T-helper 17 cell (primary cell): ENCODE data around the gene VAC14. TPM values are rescaled to one million over a fixed set of nuclear protein-coding genes. Genes with fewer than 3 reads are reported as not detected.

ENCODE experiments used
- ATAC-seq: fragments of 150-1000 bp; cut with Tn5 transposase; 2 replicates; pipeline ENCODE4 v1.10.0; 2021; ENCODE audit warnings: mild to moderate bottlenecking, moderate library complexity
- DNase-seq, 3 donors: peaks; one replicate each; pipeline versions ENCODE4 v3.0.0 to v3.0.0-alpha.2; 2020 to 2021
- H3K9me3 ChIP-seq: one replicate; pipeline ENCODE4 v1.7.0; 2013; ENCODE audit warnings: low read length, mild to moderate bottlenecking; ENCODE audit not compliant: control insufficient read depth, poor library complexity, severe bottlenecking
- H3K27ac Mint-ChIP-seq: one replicate; pipeline ENCODE4 v1.8.0; 2022; ENCODE audit warnings: mild to moderate bottlenecking, moderate library complexity, mixed read lengths
- H3K27me3 Mint-ChIP-seq: one replicate; pipeline ENCODE4 v1.8.0; 2022; ENCODE audit warnings: mixed read lengths
- H3K36me3 Mint-ChIP-seq: one replicate; pipeline ENCODE4 v1.8.0; 2022; ENCODE audit warnings: low read depth, mixed read lengths
- H3K4me1 Mint-ChIP-seq: one replicate; pipeline ENCODE4 v1.8.0; 2022; ENCODE audit warnings: mild to moderate bottlenecking, mixed read lengths
- H3K4me3 Mint-ChIP-seq: one replicate; pipeline ENCODE4 v1.8.0; 2022; ENCODE audit warnings: mild to moderate bottlenecking, moderate library complexity, mixed read lengths
- total RNA-seq, 4 donors: library from RNA in 2 of 4; stranded (reverse) in 2 of 4; gene quantifications; one replicate each; pipeline ENCODE4 v1.2.3 and lab custom pipeline; 2022 to 2026

Gene VAC14
- total RNA-seq, 2 donors from 2014 or later: 36.7 to 38.4 TPM

DNA sequence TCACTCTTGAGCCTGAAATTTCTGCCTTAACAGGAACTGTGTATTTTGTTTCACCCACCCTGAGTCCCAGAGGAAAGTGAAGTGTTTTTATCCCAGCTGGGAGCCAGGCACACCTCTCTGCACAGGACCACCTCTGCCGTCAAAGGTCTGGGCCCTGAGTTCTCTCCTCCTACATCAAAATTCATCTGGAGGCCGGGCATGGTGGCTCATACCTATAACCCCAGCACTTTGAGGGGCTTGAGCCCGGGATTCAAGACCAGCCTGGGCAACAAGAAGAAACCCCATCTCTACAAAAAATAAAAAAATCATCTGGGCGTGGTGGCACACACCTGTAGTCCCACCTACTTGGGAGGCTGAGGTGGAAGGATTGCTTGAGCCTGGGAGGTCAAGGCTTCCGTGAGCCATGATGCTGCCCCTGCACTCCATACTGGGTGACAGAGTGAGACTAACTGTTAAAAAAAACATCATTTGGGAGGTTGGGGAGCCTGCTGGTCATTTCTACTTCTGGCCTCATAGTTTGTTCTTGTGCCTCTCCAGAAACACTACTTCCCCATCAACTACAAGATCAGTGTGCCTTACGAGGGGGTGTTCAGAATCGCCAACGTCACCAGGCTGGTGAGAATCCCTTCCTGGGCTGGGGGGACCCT is 144.8 kb downstream of the VAC14 start:
- H3K27ac Mint-ChIP-seq: no peak overlapping the region
- ATAC-seq: no peak

DNA sequence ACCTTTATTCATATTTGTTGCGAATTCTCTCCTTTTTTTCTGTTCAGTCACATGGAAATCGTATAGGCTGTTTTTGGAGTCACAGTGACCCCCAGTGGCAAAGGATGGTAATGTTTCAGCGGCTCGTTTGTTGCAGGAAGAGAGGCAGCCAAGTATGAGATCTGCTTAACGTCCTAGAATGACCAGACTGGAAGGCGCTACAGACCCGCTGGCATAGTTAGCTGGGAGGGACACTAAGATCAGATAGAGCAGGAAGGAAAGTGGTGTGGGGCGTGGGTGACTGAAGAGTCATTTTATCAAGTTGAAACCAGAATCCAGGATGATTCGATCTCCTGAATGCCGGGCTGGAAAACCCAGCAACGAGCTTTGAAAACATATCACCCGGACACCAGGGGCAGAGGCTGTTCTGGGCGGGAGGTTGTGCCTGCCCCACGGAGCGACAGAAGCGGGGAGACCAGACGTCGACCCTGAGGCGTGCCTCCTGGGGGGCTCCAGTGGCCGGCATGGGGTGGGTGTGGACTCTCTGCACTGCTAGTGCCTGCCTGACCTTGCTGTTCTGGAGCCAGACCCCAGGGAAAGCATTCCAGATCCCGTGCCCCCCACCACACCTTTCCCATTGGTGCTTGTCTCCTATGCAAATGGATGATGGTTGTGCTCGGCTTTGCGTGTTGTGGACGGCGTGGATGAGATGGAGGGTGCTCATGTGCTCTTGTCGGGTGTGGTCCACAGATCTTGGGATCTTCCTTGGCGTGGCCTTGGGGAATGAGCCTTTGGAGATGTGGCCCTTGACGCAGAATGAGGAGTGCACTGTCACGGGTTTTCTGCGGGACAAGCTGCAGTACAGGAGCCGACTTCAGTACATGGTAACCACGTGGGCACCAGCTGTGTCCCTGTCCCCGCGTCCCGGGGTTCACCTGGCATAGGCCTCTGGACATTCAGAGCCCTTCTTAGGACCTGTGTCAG is 146.9 kb downstream of the VAC14 start:
- peak overlapping the region; percentile 84 for H3K27ac Mint-ChIP-seq
- H3K4me3 Mint-ChIP-seq: peak overlapping the region; percentile 86
- ATAC-seq (peak; percentile 75), DNase-seq (peak; percentile 41 to 79 (median 55))
- H3K27me3 Mint-ChIP-seq: peaks cover 11% of the 10 kb centered on the region
- H3K4me1 Mint-ChIP-seq: peaks cover 6% of the 10 kb centered on the region
- no peaks in the 10 kb centered on the region for H3K36me3 Mint-ChIP-seq
- no peaks in the 10 kb centered on the region for H3K9me3 ChIP-seq

More for the DNA sequence above, 144.8 kb downstream of the VAC14 start:
- H3K27me3 Mint-ChIP-seq: peaks cover 8% of the 10 kb centered on the region
- H3K36me3 Mint-ChIP-seq: no peaks in the 10 kb centered on the region
- peaks cover 6% of the 10 kb centered on the region for H3K4me1 Mint-ChIP-seq
- no peak overlapping the region for H3K4me3 Mint-ChIP-seq
- H3K9me3 ChIP-seq: no peaks in the 10 kb centered on the region
- no peak for DNase-seq

DNA sequence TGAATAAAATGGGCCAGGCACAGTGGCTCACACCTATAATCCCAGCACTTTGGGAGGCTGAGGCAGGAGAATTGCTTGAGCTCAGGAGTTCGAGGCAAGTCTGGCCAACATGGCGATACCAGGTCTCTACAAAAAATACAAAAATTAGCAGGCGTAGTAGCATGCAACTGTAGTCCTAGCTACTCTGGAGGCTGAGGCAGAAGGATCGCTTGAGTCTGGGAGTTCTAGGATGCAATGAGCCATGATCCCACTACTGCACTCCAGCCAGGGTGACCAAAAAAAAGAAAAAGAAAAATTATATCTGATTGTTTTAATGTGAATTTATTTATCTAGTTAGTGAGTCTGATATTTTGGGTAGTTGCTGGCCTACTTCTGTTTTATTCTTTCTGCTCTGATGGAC is 147.6 kb downstream of the VAC14 start:
- H3K9me3 ChIP-seq: no peaks in the 10 kb centered on the region
- Mint-ChIP-seq H3K27ac (peak overlapping the region; percentile 84), H3K36me3 (no peaks in the 10 kb centered on the region), H3K4me1 (peaks cover 6% of the 10 kb centered on the region), H3K4me3 (no peak overlapping the region), H3K27me3 (peaks cover 11% of the 10 kb centered on the region)
- DNase-seq: no peak
- ATAC-seq: no peak

DNA sequence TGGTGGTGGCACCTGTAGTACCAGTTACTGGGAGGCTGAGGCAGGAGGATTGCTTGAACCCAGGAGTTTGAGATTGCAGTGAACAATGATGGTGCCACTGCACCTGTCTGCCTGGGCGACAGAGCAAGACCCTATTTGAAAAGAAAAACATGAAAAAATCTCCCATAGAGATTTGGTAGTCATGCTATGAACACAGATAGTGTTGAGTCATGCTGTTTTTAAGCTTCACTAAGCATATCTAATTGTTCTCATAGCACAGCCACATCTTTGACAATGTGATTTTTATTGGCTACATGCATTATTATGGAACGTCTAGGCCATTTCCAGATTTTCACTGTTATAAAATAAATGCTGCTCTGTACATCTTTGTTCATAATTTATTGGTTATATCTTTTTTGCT is 148.6 kb downstream of the VAC14 start:
- ATAC-seq (no peak), DNase-seq (no peak)
- H3K36me3 Mint-ChIP-seq: no peaks in the 10 kb centered on the region
- no peak overlapping the region for H3K27ac Mint-ChIP-seq
- peaks cover 6% of the 10 kb centered on the region for H3K4me1 Mint-ChIP-seq
- peaks cover 11% of the 10 kb centered on the region for H3K27me3 Mint-ChIP-seq
- no peaks in the 10 kb centered on the region for H3K9me3 ChIP-seq
- no peak overlapping the region for H3K4me3 Mint-ChIP-seq

DNA sequence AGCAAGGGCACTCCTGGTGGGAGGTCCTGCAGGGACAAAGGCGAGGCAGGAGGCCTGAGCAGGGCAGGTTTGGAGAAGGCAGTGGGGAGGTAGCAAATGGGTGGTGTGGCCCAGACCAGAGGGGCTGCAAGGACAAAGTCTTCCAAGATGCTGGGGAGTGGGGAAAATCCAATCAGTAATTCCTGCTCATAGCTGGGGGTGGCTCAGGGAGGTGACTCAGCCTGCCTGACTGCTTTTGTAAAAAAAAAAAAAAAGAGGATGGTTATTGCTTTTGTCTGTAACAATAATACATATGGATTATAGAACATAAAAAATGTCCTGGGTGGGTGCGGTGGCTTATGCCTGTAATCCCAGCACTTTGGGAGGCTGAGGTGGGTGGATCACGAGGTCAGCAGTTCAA is 149.4 kb downstream of the VAC14 start:
- Mint-ChIP-seq H3K36me3 (no peaks in the 10 kb centered on the region), H3K27me3 (peaks cover 11% of the 10 kb centered on the region), H3K4me1 (peaks cover 6% of the 10 kb centered on the region), H3K27ac (no peak overlapping the region), H3K4me3 (no peak overlapping the region)
- DNase-seq (no peak), ATAC-seq (no peak)
- H3K9me3 ChIP-seq: no peaks in the 10 kb centered on the region

DNA sequence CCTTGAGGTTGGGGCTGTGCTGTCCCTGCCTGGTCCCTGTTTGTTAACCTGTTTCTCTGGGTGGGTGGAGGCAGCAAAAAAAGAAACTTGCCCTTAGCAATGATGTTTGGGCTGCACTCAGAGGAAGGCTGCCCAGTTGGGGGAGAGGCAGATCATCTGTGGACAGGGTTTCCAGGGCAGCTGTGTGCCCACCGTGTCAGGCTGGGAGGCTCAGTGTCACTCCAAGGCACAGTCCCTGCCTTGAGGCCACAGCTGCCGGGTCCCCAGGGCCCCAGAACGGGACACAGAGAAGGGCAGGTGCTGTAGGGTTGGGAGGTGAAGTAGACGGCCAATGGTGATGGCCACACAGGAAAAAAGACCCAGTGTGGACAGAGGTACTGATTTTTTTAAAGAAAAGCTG is 150.7 kb downstream of the VAC14 start:
- no peaks in the 10 kb centered on the region for H3K36me3 Mint-ChIP-seq

DNA sequence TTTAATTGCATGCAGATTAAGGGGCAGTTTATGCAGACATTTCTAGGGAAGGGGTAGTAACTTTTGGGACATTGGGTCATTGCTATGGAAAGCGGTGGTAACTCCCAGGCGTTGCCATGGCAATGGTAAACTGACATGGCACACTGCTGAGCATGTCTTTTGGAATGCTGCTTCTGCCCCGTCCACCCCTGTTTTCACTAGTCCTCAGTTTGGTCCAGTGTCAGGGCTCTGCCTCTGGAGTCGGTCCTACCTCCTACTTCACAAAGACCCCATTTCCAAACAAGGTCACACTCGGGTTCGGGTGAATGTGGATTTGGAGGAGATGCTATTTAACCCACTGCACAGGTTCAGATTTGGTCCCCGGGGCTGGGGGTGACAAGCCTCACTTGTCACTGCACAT is 151.7 kb downstream of the VAC14 start:
- Mint-ChIP-seq H3K27me3 (peaks cover 11% of the 10 kb centered on the region), H3K4me3 (no peak overlapping the region), H3K27ac (no peak overlapping the region), H3K4me1 (peaks cover 6% of the 10 kb centered on the region), H3K36me3 (no peaks in the 10 kb centered on the region)
- DNase-seq: no peak
- no peaks in the 10 kb centered on the region for H3K9me3 ChIP-seq
- no peak for ATAC-seq

More for the DNA sequence above, 150.7 kb downstream of the VAC14 start:
- H3K4me3 Mint-ChIP-seq: no peak overlapping the region
- no peaks in the 10 kb centered on the region for H3K9me3 ChIP-seq
- H3K4me1 Mint-ChIP-seq: peaks cover 6% of the 10 kb centered on the region
- no peak overlapping the region for H3K27ac Mint-ChIP-seq
- DNase-seq (no peak), ATAC-seq (no peak)
- peaks cover 11% of the 10 kb centered on the region for H3K27me3 Mint-ChIP-seq

DNA sequence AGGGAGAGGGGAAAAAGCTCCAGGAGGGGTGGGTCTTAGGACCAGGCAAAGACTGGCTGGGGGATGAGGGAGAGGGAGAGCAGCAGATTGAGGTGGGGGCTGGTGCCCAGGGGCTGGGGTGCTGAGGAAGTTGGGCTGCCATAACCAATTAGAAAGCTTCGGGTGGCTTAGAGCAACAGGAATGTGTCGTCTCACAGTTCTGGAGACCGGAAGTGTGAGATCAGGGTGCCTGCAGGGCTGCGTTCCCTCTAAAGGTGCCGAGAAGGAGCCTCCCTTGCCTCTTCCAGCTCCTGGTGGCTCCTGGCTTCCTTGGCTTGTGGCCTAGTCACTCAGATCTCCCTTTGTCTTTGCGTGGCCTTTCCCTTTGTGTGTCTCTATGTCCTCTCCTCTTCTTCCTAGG is 152.4 kb downstream of the VAC14 start:
- ATAC-seq (no peak), DNase-seq (no peak)
- H3K4me3 Mint-ChIP-seq: no peak overlapping the region
- H3K36me3 Mint-ChIP-seq: no peaks in the 10 kb centered on the region
- H3K9me3 ChIP-seq: no peaks in the 10 kb centered on the region
- peaks cover under 1% of the 10 kb centered on the region for H3K4me1 Mint-ChIP-seq
- peaks cover 6% of the 10 kb centered on the region for H3K27me3 Mint-ChIP-seq
- H3K27ac Mint-ChIP-seq: no peak overlapping the region

DNA sequence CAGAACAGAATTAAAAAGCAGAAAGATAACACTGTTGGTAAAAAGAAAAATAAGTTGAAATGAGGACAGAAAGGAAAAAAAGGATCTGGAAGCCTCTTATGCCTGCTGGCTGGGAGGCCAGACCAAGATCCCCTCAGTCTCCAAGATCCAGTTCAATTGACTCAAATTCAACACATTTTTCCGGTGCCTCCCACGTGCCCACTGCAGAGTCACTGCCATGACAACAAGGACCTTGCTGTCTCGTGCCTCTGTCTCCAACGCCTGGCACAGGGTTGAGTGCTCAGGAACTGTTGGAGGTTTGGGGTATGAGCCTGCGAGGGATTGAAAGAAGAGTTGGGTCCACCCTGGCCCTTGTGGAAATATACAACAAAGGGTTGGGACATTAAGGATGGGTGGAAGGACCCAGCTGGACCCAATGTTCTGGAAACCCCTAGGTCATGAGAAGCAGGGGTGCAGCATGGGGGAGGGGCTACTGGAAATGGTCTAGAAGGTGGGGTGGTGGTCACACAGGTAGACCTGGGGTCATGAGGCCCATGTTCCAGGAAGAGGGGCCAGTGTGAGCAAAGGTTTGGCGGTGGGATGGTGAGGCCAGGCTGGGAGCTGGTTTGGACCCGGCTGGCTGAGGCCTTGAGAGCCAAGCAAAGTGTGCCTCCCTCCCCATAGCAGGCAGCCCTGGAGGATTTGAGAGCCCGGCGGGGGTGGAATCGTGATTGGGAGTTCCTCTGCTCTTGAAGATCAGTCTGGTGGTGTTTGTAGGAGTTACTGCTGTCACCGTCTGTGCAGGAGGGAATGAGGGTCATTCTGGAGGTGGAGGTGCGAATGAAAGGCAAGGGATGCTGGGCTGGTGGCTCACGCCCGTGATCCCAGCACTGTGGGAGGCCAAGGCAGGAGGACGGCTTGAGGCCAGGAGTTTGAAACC is 153.3 kb downstream of the VAC14 start:
- no peaks in the 10 kb centered on the region for H3K9me3 ChIP-seq
- Mint-ChIP-seq H3K27ac (peak overlapping the region; percentile 72), H3K4me1 (no peaks in the 10 kb centered on the region), H3K36me3 (no peaks in the 10 kb centered on the region), H3K27me3 (peaks cover 5% of the 10 kb centered on the region), H3K4me3 (no peak overlapping the region)
- DNase-seq: no peak
- no peak for ATAC-seq

DNA sequence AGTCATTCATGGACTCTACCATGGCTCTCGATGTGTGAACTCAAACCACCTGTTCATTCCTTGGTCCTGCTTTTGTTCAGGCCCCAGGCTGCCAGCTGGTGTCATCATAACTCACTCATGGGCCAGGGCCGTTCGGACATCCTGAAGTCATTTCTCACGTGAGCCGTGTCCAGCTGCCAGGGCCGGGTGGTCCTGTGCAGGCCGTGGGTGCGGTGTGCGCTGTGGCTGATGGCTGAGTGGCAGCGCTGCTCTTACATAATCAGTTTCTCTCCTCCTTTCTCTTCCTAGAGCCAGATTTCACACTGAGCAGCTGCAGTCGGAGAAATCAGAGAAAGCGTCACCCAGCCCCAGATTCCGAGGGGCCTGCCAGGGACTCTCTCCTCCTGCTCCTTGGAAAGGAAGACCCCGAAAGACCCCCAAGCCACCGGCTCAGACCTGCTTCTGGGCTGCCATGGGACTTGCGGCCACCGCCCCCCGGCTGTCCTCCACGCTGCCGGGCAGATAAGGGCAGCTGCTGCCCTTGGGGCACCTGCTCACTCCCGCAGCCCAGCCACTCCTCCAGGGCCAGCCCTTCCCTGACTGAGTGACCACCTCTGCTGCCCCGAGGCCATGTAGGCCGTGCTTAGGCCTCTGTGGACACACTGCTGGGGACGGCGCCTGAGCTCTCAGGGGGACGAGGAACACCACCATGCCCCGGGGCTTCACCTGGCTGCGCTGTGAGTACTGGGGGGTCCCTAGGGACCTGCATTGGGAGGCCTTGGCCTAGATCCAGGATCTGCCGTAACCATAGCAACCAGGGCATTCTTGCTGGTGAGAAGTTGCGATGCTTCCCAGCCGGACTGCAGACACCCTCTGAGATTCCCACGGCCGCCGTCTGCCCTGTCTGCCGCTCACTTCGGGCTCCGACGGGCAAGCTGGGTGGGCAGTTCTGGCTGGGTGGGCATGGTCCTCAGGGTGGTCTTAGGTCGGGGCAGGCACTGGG is 154.4 kb downstream of the VAC14 start, which contains the start of gene IL34:
IL34 (plus strand) TSS at position 300 of the 982 bp plus-strand sequence; CDS start at position 689, 389 bp downstream.
- H3K4me3 Mint-ChIP-seq: no peak within 1 kb of the TSS
- no peaks in the 10 kb centered on the region for H3K9me3 ChIP-seq
- H3K36me3 Mint-ChIP-seq: no peaks in the 10 kb centered on the region
- DNase-seq: no peak
- H3K27ac Mint-ChIP-seq: no peak within 1 kb of the TSS
- peaks cover 10% of the 10 kb centered on the region for H3K27me3 Mint-ChIP-seq
- ATAC-seq: no peak
- no peaks in the 10 kb centered on the region for H3K4me1 Mint-ChIP-seq

DNA sequence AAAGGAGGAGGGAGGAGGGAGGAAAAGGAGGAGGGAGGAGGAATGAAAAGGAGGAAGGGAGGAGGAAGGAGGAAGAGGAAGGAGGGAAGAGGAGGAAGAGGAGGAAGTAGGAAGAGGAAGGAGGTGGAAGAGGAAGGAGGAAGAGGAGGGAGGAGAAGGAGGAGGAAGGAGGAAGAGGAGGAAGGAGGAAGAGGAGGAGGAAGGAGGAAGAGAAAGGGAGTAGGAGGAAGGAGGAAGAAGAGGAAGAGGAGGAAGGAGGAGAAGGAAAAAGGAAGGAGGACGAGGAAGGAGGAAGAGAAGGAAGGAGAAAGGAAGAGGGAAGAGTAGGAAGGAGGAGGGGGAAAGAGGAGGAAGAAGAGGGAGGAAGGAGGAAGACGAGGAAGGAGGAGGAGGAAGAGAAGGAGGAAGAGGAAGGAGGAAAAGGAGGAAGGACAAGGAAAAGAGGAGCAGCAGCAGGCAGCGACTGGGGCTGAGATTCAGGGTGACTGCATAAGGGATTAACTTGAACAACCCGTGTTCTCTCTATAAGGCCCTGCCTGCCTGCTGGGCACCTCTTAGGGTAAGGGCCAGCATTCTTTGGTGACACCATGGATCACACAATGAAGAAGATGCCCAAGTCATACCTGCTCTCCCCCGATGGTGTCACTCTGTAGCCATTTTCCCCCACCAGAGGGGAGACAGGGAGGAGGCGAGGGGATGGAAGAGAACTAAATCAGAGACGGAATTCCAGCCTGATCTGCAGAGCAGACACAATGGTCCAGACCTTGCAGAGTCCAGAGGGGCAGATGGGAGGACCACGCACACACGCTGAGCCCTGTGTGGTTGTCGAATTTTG is 156.0 kb downstream of the VAC14 start:
- Mint-ChIP-seq H3K4me1 (no peaks in the 10 kb centered on the region), H3K27ac (no peak overlapping the region), H3K27me3 (peaks cover 12% of the 10 kb centered on the region), H3K36me3 (no peaks in the 10 kb centered on the region), H3K4me3 (no peak overlapping the region)
- H3K9me3 ChIP-seq: no peaks in the 10 kb centered on the region
- DNase-seq (no peak), ATAC-seq (no peak)
